ENCODE data around the gene SUSD2.

SUSD2 gene

DNA sequence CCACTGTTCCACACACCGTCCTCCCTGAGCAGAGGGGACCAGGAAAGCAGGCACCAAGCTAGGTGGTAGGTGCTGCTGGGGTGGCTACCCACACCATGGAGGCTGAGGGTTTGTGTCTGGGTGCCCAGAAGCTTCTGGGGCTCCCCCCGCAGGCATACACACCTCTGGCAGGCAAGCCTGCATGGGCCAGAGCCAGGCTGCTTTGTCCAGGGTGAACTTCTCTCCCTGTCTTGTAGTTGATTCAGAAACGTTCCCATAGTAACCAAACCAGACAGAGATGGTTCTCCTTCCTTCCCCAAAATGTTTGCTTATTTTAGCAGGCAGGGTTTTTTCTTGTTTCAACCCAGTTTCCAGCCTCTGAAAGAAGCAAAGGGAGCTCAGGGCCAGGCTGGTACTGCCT is 40.9 kb upstream of the SUSD2 start:
- DNase-seq (ENCODE audit: extremely low read depth, low read depth), result no peak
- H3K4me3 ChIP-seq (replicated peaks; ENCODE audit: low read depth, low read length), result no peak overlapping the region
- TF ChIP-seq, protein P1, sequence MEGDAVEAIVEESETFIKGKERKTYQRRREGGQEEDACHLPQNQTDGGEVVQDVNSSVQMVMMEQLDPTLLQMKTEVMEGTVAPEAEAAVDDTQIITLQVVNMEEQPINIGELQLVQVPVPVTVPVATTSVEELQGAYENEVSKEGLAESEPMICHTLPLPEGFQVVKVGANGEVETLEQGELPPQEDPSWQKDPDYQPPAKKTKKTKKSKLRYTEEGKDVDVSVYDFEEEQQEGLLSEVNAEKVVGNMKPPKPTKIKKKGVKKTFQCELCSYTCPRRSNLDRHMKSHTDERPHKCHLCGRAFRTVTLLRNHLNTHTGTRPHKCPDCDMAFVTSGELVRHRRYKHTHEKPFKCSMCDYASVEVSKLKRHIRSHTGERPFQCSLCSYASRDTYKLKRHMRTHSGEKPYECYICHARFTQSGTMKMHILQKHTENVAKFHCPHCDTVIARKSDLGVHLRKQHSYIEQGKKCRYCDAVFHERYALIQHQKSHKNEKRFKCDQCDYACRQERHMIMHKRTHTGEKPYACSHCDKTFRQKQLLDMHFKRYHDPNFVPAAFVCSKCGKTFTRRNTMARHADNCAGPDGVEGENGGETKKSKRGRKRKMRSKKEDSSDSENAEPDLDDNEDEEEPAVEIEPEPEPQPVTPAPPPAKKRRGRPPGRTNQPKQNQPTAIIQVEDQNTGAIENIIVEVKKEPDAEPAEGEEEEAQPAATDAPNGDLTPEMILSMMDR (IDR thresholded peaks at IDR 0.05; ENCODE audit: low read depth, low read length, missing control alignments), result no peak

- no peak for DNase-seq (ENCODE audit: extremely low read depth, low read depth)
- TF ChIP-seq, protein P1 (IDR thresholded peaks at IDR 0.05; ENCODE audit: low read depth, low read length, missing control alignments), result no peak
- H3K4me3 ChIP-seq (replicated peaks; ENCODE audit: low read depth, low read length), result no peak overlapping the region
Observed at GRCh38 chr22:24141586-24141985, 39.7 kb upstream of the SUSD2 start.

- TF ChIP-seq, protein P1 (IDR thresholded peaks at IDR 0.05; ENCODE audit: low read depth, low read length, missing control alignments), result no peak
- H3K4me3 ChIP-seq (replicated peaks; ENCODE audit: low read depth, low read length), result no peak overlapping the region
- no peak for DNase-seq (ENCODE audit: extremely low read depth, low read depth)
Observed at GRCh38 chr22:24142241-24142640, 39.0 kb upstream of the SUSD2 start.

- DNase-seq (ENCODE audit: extremely low read depth, low read depth), result no peak
- no peak overlapping the region for H3K4me3 ChIP-seq (replicated peaks; ENCODE audit: low read depth, low read length)
- TF ChIP-seq, protein P1 (IDR thresholded peaks at IDR 0.05; ENCODE audit: low read depth, low read length, missing control alignments), result no peak
Observed at GRCh38 chr22:24142831-24143230, 38.5 kb upstream of the SUSD2 start.

DNA sequence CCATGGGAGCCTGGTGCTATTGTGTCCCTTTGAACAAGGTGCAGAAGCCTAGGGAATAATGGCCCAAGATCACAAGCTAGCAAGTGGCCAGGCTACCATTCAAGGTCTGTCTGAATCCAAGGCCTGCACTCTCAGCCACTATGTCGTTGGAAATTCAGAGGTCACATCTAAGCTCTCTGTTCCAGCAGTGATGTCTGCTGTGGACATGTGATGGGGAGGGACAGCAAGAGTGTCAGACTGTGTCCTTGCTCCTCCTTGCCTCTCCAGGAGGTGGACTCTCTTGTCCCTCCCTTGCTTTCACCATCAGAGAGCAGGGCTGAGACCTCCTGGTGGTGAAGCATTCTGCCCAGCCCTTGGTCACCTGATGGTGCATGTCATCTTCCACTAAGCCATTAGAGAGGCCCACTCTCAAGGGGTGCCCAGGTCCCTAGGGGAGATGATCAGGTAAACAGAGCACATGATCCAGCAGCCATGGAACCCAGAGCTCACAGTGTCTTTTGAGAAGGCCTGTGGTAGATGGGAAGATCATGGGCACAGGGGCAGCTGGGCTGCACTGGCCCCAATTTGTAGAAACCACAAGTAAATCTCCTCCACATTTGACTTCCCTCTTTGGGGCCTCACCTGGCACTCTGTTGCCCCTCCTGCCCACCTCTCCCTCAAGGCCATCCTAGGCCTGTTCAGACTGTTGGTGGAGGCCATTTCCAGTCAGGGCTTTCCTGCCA is 37.1 kb upstream of the SUSD2 start:
- H3K4me3 ChIP-seq (replicated peaks; ENCODE audit: low read depth, low read length), result no peak overlapping the region
- TF ChIP-seq, protein P1 (IDR thresholded peaks at IDR 0.05; ENCODE audit: low read depth, low read length, missing control alignments), result no peak
- DNase-seq (ENCODE audit: extremely low read depth, low read depth), result no peak

- H3K4me3 ChIP-seq (replicated peaks; ENCODE audit: low read depth, low read length), result no peak overlapping the region
- DNase-seq (ENCODE audit: extremely low read depth, low read depth), result no peak
- TF ChIP-seq, protein P1 (IDR thresholded peaks at IDR 0.05; ENCODE audit: low read depth, low read length, missing control alignments), result no peak
Observed at GRCh38 chr22:24144778-24145085, 36.6 kb upstream of the SUSD2 start.

Data from HFF-Myc (cell line).